Activated T-cell treated with anti-CD3 and anti-CD28 coated beads for 48 hours (primary cell): ENCODE results near the gene GABPB2.
"Not testable (repeated sequence)": the region's sequence is repeated elsewhere in the genome, so short reads cannot be mapped to it uniquely, and the experiment has no call there.

ENCODE experiments used
- DNase-seq: peaks from one replicate; pipeline ENCODE4 v3.0.0-alpha.2; 2020; ENCODE audit warnings: low read depth

GABPB2 gene

DNA sequence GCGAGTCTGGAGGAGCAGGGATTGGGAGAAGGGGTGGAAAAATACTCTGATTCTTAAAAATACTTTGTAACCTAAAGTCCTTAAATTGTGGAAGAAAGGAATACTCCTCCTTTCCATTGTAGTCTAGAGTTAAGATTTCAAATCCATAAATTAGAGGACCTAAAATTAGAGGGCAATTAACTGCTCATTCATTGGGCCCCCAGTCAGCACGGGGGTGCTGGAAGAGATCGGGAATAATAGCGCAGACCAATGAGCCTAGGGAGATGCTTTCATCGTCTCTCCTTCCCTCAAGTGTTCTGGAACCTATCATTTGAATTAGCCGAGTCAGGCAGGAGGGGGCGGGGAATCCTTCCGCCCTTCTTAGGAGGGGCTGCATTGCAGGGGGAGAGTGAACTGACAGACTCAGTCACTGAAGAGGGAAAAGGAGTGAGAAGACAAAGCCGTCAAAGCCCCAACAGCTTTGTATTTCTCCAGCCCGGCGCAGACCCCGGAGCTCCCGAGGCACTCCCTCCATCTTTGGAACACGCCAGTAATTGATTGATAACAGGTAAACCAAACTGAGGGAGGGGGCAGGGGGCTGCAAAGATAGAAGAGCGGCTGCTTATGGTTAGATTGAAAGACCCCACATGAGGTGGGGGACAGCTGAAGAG, 10.4 kb upstream of the GABPB2 start, which contains the start of gene MLLT11:
TSS of gene MLLT11 (plus strand) at position 391 of the 650 bp plus-strand sequence. CDS start 6,828 bp downstream, outside the sequence.
- DNase-seq: no peak

DNA sequence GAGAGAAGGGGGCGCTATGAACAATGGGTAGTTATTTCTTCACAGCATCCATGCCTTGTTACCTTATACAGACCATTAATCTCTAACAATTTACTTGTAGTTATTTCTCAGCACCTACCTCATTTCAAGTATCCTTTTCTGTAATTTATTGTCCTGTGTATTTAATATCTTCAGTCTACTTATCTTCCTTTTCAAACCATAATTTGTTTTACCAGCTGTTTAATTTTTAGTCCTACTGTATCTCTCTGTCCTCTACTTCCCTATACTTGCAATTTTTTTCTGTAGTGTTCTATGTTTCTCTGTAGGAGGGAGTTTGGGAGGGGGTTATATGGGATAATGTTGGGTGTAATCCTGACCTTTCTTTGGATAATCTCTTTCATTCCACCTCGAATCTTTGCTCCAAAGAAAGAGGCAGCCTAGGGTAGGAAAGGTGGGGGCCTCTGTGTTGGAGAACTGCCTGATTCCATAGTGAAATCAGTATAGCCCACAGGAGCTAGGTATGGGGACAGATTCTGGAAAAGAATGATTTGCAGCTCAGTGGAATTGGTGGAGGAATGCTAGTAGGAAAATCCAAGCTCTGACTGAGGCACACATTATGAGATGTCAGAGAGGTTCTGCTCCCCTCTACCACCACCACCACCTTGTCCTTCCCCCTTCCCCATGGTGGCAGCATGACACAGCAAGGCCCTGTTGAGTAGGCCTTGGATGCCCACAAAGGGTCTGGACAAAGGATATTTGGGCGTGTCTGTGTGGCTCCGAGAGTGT, 9.7 kb upstream of the GABPB2 start:
- no peak for DNase-seq

DNA sequence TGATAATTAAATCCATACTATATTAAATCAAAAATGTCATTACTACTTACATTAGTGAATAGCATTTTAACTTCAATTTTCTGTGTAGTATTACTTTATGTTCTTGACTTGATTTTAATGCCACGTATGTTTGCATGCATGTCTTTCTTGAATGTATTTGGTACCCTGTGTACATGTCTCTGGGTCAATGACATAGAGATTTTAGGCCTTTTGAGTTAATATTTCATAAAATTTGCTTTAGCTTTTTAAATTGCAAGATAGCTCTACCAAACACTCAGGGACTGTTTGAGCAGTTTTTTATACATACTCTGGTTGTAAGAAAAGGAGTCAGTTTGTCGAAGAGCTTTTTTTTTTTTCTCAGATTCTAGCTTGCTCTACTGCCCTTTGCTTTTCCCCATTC, 8.9 kb upstream of the GABPB2 start:
- DNase-seq: no peak

DNA sequence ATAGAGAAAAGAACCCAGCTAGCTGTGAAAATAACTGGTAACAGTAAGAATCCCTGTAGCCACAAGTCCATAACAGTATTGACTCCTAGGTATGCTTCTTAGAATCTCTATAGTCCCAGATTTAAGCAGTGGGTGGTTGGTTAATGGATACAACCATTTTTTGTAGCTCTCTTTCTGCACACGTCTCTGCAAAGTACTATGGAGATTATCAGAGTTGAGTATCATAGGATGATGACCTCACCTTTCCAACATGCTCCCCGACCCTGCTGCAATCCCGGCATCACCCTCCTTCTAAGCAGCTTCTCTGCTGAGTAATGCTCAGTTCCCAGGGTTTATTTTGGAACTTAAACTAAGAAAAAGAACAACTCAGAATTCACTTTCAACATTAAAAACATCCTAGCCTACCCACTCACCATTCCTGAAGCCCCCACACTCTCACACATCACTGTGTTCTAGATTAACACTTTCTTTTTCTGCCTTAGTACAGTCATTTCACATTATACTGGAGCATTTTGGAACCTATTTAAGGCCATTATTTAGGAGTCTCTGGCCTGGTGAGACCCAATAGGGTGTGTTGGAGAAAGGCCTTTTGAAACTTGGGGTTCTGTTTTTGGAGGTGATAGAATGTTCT, 7.7 kb upstream of the GABPB2 start:
- DNase-seq: no peak

DNA sequence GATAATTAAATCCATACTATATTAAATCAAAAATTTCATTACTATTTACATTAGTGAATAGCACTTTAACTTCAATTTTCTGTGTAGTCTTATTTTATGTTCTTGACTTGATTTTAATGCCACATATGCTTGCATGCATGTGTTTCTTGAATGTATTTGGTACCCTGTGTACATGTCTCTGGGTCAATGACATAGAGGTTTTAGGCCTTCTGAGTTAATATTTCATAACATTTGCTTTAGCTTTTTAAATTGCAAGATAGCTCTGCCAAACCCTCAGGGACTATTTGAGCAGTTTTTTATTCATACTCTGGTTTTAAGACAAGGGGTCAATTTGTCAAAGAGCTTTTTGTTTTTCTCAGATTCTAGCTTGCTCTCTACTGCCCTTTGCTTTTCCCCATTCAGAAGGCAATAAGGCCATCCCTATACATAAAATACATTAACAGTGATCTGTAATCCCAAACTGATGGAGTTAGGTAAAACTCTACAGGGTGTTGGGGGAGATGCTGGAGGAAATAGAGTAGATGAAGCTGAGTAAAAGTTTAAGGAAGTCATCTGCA, 5.4 kb upstream of the GABPB2 start:
- DNase-seq: no peak

DNA sequence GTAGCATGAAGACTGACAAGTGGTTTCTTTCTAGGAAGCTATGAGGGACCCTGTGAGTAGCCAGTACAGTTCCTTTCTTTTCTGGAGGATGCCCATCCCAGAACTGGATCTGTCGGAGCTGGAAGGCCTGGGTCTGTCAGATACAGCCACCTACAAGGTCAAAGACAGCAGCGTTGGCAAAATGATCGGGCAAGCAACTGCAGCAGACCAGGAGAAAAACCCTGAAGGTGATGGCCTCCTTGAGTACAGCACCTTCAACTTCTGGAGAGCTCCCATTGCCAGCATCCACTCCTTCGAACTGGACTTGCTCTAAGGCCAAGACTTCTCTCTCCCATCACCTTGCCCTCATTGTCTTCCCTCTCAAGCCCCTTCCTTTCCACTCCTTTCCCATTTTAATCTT, 3.4 kb upstream of the GABPB2 start:
- no peak for DNase-seq

DNA sequence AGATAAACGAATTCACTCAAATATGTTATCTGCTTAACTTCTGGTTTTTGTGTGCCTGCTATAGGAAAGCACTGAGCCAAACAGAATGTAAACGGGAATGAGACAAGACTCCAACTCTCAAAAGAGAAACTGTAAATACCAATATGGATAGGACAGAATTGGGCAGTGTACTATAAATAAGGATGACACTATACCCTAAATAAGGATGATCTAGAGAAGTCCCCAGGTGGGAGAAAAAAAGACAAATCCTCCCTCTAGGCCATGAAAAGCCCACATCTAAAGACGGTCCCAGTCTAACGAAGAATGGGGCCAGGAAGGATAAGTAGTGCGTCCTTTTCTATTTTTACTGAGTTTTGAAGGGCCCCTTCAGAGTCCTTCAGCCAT, 1.5 kb upstream of the GABPB2 start:
- no peak for DNase-seq

DNA sequence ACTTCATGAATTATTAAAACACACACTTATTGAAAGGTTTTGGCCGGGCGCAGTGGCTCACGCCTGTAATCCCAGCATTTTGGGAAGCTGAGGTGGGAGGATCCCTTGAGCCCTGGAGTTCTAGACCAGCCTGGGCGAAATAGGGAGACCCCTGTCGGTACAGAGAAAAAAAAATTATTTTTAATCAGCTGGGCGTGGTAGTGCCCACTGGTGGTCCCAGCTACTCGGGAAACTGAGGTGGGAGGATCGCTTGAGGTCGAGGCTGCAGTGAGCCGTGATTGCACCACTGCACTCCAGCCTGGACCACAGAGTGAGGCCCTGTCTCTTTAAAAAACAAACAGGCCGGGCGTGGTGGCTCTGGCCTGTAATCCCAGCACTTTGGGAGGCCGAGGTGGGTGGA, 1.7 kb downstream of the GABPB2 start:
- DNase-seq: no peak

DNA sequence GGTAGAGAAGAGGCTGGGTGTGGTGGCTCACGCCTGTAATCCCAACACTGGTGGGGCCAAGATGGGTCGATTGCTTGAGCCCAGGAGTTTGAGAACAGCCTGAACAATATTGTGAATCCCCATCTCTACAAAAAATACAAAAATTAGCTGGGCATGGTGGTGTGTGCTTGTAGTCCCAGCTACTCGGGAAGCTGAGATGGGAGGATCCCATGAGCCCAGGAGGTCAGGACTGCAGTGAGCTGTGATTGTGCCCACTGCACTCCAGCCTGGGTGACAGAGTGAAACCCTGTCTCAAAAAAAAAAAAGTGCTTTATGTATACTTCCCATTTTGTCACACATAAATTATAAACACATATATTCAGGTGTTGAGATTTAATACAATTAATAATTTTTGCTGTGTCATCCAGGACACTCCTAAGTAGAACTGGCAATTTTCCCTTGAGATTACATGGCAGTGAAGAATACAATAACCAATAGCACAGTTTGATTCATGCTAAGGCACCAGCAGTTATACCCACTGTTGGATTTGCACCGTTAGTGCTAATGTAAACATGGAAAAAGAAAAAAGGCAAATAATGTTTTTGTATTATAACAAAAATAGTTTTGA, 15.5 kb downstream of the GABPB2 start:
- DNase-seq: no peak

DNA sequence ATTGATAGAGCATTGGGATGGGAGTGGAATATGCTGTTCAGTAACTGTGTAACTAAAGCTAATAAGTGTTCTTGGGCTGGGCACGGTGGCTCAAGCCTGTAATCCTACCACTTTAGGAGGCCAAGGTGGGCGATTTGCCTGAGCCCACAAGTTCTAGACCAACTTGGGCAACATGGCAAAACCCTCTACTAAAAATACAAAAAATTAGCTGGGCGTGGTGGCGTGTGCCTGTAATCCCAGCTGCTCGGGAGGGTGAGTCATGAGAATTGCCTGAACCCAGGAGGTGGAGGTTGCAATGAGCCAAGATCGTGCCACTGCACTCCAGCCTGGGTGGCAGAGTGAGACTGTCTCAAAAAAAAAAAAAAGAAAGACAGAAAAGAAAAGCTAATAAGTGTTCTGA, 26.9 kb downstream of the GABPB2 start:
- DNase-seq: not testable (repeated sequence)

DNA sequence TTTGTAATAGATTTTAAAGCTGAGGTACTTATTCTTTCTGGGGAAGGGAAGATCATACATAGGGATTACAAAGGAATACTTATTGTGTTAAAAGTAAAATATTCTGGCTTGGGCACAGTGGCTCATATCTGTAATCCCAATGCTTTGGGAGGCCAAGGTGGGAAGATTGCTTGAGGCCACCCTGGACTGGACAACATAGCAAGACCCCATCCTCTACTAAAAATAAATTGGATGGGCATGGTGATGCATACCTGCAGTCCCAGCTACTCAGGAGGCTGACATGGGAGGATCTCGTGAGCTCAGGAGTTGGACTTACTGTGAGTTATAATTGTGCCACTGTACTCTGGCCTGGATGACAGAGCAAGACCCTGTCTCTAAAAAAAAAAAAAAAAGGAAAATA, 27.6 kb downstream of the GABPB2 start:
- DNase-seq: no peak

DNA sequence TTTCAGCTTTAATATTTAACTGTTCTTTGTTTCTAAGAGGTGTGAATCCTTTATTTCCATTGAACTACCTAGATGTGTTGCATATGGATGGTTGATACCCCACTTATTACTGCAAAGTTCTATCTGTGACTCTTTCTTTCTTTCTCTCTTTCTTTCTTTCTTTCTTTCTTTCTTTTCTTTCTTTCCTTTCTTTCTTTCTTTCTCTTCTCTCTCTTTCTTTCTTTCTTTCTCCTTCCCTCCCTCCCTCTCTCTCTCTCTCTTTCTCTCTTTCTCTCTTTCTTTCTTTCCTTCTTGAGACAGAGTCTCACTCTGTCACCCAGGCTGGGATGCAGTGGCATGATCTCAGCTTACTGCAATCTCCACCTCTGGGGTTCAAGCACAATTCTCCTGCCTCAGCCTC, 34.1 kb downstream of the GABPB2 start:
- no peak for DNase-seq

DNA sequence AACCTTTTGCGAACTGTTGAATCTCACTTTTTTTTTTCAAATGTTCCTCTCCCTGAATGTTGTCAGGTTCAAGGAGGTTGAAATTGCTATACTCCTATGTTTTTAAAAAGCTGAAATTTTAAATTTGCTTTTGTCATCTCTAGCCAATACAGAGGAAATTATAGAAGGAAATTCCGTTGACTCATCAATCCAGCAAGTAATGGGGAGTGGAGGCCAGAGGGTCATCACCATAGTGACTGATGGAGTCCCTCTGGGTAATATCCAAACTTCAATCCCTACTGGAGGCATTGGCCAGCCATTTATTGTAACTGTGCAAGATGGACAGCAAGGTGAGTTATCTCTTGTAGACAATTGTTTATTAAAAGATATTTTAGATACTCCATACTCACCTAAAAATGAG, 36.3 kb downstream of the GABPB2 start:
- DNase-seq: no peak

DNA sequence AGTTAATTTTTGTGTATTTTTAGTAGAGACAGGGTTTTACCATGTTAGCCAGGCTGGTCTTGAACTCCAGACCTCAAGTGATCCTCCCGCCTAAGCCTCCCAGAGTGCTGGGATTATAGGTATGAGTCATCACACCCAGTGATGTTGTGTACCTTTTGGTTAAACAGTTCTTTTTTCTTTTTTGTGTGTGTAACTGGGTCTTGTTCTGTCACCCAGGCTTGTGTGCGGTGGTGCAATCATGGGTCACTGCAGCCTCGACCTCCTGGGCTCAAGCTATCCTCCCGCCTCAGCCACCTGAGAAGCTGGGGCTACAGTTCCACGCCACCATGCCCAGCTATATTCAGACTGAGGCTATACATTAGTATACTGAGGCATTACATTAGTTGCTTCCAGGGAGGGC, 37.8 kb downstream of the GABPB2 start:
- DNase-seq: no peak

DNA sequence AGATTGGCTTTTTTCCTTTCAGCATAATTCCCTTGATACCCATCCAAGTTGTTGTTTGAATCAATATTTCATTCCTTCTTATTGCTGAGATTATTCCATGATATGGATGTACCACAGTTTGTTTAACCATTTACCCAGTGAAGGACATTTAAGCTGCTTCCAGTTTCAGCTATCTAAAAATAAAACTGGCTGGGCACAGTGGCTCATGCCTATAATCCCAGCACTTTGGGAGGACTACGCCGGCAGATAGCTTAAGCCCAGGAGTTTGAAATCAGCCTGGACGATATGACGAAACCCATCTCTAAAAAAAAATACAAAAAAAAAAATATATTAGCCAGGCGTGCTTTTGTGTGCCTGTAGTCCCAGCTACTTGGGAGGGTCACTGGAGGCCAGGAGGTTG, 43.3 kb downstream of the GABPB2 start:
- DNase-seq: no peak

DNA sequence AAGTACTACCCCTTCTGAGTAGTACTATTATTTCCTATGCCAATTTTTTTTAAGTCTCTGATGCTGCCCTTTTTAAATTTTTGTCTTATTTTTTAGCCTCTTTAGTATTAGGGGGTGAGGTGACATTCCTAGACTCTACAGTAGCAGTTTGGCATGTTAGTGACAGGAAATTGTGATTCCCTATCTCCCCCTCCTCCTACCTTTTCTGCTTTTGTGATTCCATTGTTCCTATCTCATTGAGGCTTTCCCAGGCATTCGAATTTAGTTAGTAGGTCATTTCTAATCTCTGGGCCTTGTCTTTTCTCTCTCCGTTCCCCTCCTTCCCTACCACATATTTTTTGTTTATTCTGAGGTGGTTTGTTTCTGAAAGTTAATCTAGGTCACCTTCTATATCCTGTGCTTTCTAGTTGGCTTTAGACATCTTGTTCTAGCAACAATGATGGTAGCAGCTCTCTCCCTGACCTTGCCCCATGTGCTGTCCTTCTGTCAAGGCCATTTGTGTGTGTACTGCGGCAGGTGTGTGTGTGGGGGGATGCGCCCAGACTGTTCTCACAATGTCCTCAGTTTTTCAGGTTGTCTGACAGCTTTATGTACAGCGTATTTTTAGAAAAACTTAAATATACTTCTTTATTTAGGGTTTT, 54.3 kb downstream of the GABPB2 start:
- no peak for DNase-seq

DNA sequence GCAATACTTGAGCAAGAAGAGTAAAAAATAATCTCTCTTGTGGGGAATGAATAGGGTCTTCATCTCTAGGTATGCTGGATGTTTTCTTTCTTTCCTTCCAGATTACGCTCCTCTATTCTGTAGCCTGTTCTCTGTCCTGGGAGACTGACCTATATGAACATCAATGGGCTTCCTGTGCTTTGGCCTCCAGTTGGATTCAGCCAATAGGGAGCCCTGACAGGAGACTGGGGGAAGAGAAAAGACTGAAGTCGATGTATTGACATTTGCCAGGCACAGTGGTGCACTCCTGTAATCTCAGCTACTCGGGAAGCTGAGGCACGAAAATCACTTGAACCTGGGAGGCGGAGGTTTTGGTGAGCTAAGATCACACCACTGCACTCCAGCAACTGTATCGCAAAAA, 58.2 kb downstream of the GABPB2 start:
- no peak for DNase-seq

DNA sequence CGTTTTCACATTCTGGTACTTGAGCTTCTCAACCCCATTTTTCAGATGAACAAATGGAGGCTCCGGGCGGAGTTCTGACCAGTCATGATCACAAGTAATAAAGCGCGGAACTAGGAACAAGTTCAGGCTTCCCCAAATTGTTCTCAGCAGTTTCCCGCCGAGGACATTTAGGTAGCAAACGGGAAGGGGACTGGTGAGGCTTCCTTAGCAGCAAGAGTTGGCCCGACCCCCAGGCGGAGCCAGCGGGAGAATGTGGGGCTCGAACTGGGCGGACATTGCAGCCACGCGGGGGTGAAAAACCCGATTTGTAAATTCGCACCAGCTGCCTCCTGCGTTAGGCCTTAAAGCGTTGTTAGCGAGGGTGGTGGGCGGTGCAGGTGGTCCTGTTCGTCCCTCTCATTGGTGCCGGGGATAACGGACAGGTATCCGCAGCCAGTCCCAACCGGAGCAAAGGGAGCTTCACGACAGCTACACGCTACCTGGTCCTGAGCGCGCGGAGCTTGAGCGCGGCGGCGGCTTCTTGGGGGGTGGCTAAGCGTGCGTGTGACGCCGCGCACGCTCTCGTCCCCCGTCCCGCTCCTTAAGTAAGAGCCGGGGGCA, 60.5 kb downstream of the GABPB2 start:
- DNase-seq: peak; percentile 80

DNA sequence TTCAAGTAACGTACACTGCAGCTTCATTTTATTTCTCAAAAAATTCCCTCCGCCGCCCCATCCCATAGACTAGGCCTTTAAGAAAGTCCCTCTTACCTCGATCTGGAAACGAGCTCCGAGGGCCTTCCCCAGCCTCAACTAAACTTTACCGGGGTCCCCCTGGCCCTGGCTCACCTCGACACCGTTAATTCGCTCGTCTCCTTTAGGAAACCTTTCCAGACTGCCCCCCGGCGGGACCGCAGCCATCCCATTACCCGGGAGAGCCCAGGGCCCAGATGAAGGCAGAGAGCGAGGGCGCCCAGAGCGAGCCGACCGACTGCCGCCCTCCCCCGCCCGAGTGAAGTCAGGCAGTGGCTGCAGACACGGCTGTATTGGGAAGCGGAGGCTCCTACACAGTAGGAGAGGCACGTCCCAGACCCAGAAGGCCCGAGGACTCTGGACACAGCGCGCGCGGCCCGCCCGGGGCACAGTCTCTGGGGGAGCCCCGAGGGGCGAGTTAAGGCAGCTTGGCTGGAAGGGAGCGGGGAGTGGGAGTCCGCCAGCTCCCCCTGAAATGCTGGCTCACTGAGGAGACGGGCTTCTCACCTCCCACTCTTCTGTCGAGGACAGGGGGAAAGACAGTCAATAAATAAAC, 61.3 kb downstream of the GABPB2 start:
- no peak for DNase-seq

DNA sequence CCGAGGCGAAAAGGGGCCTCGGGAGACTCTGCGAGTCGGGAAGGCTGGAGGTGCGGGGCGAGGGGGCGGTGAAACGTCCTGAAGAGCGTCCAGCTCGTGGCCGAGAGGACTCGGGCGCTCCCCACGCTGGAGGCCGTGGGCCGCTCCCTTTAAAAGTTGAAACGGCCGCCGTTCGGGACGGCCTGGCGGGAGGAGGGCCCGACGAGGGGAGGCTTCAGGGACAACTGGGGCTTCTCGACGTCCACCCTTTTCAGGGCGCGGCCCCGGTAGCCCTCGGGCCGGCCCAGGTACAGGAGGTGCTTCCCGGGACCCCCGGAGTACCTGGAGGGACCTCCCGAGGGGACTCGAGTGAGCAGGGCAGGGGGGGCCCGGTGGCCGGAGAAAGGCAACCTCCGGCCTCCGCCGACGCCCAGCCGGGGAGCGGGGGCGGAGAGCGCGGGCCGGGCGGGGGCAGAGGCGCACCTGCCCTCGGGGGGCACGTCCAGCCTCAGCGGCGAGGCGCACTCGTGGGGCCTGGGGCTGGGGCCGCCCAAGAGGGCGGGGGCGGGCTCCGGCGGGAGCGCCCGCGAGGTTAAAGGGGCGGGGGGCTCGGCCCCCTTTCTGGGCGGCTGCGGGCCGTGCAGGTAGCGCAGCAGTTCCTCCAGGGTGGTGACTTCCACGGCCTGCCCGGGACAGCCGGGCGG, 61.9 kb downstream of the GABPB2 start:
- DNase-seq: no peak
